MM.1S (cell line): Measurements from ENCODE around the gene PHF12.

Experiments
- EZH2 ChIP-seq: fragments of 300-600 bp; sonication (generic); optimal IDR thresholded peaks from 2 replicates; pipeline ENCODE3; 2017; ENCODE audit warnings: low read depth, mild to moderate bottlenecking, antibody characterized with exemption, low read length, mixed read lengths
- EZH2phosphoT487 ChIP-seq: fragments of 300-600 bp; sonication (generic); IDR thresholded peaks from 2 replicates; pipeline ENCODE4 v1.6.1; 2018; ENCODE audit warnings: antibody characterized with exemption, low read length
- TF ChIP-seq, protein P1 (sequence below): fragments of 300-600 bp; sonication (generic); IDR thresholded peaks from 2 replicates; pipeline ENCODE4 v1.5.1; 2016; ENCODE audit warnings: antibody characterized with exemption, low read length, mixed read lengths

DNA sequence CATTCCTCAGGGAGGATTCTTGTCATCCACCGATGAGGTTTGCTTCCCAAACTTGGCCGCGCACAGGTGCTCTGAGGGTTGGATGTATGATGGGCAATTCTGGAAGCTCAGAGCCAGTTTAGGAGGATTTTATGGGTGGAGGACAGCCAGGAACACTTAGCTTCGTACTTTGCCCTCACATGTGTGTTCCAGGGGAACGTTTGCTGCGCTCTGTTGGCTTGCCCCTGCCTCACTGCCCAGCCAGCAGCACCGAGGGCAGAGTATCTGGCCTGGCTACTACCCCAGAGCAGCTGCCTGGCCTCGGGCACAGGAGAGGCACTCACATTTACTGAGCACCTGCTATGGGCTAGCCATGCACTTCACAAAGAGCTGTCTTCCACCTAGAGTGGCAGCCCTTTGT lies 40.5 kb upstream of the PHF12 start:
- TF ChIP-seq, protein P1, sequence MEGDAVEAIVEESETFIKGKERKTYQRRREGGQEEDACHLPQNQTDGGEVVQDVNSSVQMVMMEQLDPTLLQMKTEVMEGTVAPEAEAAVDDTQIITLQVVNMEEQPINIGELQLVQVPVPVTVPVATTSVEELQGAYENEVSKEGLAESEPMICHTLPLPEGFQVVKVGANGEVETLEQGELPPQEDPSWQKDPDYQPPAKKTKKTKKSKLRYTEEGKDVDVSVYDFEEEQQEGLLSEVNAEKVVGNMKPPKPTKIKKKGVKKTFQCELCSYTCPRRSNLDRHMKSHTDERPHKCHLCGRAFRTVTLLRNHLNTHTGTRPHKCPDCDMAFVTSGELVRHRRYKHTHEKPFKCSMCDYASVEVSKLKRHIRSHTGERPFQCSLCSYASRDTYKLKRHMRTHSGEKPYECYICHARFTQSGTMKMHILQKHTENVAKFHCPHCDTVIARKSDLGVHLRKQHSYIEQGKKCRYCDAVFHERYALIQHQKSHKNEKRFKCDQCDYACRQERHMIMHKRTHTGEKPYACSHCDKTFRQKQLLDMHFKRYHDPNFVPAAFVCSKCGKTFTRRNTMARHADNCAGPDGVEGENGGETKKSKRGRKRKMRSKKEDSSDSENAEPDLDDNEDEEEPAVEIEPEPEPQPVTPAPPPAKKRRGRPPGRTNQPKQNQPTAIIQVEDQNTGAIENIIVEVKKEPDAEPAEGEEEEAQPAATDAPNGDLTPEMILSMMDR = no peak
- TF ChIP-seq EZH2 (no peak), EZH2phosphoT487 (no peak)
